Natural killer cell (primary cell): ENCODE results near the gene CDC37. TPM values are rescaled to one million over a fixed set of nuclear protein-coding genes. Genes with fewer than 3 reads are reported as not detected.

Experiments used
- ATAC-seq, 3 donors: fragments of 150-1000 bp in 2 of 3; fragments of 200-7000 bp in 1 of 3; cut with Tn5 transposase; 1 replicate in 1 of 3; 2 replicates in 2 of 3; pipeline ENCODE4 v1.10.0; 2021; ENCODE audit warnings: mild to moderate bottlenecking in 2 of 3, moderate library complexity in 2 of 3
- DNase-seq, 2 donors: peaks; one replicate each; pipeline versions ENCODE4 v3.0.0 to v3.0.0-alpha.2; 2013 to 2021; ENCODE audit warnings: mixed read lengths in 1 of 2
- H3K27ac ChIP-seq: one replicate; pipeline ENCODE4 v1.5.1; 2013; ENCODE audit warnings: mild to moderate bottlenecking, low read length
- H3K27me3 ChIP-seq: one replicate; pipeline ENCODE4 v1.6.1; 2013; ENCODE audit warnings: low read length; ENCODE audit not compliant: control insufficient read depth, insufficient read depth
- H3K36me3 ChIP-seq: one replicate; pipeline ENCODE4 v1.6.1; 2013; ENCODE audit warnings: low read length; ENCODE audit not compliant: control insufficient read depth, insufficient read depth
- H3K4me1 ChIP-seq: one replicate; pipeline ENCODE4 v1.6.1; 2013; ENCODE audit warnings: low read length; ENCODE audit not compliant: control insufficient read depth, insufficient read depth
- H3K4me3 ChIP-seq: one replicate; pipeline ENCODE4 v1.5.1; 2013; ENCODE audit warnings: low read length
- H3K9me3 ChIP-seq: one replicate; pipeline ENCODE4 v1.6.1; 2013; ENCODE audit warnings: low read length; ENCODE audit not compliant: control insufficient read depth, insufficient read depth
- H3K27ac Mint-ChIP-seq, 2 donors: one replicate each; pipeline ENCODE4 v1.8.0; 2022; ENCODE audit warnings: mild to moderate bottlenecking in 2 of 2, mixed read lengths in 2 of 2, moderate library complexity in 1 of 2
- H3K27me3 Mint-ChIP-seq, 2 donors: one replicate each; pipeline ENCODE4 v1.8.0; 2022; ENCODE audit warnings: low read depth in 2 of 2, mixed read lengths in 2 of 2
- H3K36me3 Mint-ChIP-seq: one replicate; pipeline ENCODE4 v1.8.0; 2022; ENCODE audit warnings: mixed read lengths
- H3K4me1 Mint-ChIP-seq, 2 donors: one replicate each; pipeline ENCODE4 v1.8.0; 2022; ENCODE audit warnings: mixed read lengths in 2 of 2
- H3K4me3 Mint-ChIP-seq: one replicate; pipeline ENCODE4 v1.8.0; 2022; ENCODE audit warnings: mild to moderate bottlenecking, moderate library complexity, mixed read lengths
- H3K9me3 Mint-ChIP-seq, 2 donors: one replicate each; pipeline ENCODE4 v1.8.0; 2022; ENCODE audit warnings: mixed read lengths in 2 of 2
- CTCF ChIP-seq: fragments of 200-600 bp; IDR thresholded peaks from one replicate; pipeline ENCODE4 v1.8.0; 2022; ENCODE audit warnings: antibody characterized with exemption
- WGBS: methylation state at CpG from one replicate; pipeline ENCODE4 v1.1.7; 2013; ENCODE audit warnings: missing lambda C conversion rate; ENCODE audit not compliant: insufficient coverage; 5-methylcytosine and 5-hydroxymethylcytosine counted together
- intact Hi-C: fragments of 100-400 bp; cut with micrococcal nuclease; formaldehyde crosslinking; loops from one replicate; pipeline ENCODE4 v1.14.2; 2022
- total RNA-seq, 4 donors: library from RNA; stranded (reverse); fragments of 120-200 nt in 1 of 4; gene quantifications; one replicate each; pipeline versions ENCODE4 v1.2.3 to v1.2.4, GENCODE V29; 2013 to 2022

CDC37 gene
- total RNA-seq, 3 donors from 2014 or later (not counting 1 experiment from before 2014, with no cell fraction given) = 211 to 242 (median 223) TPM

- H3K27me3 ChIP-seq = peaks cover 29% of the 10 kb centered on the region
- peaks cover 87% of the 10 kb centered on the region for H3K4me1 ChIP-seq
- peaks cover 49 to 73% of the 10 kb centered on the region in 2 donors for H3K4me1 Mint-ChIP-seq
- H3K27ac ChIP-seq = peak overlapping the region; percentile 69
- DNase-seq = peak; percentile 69 to 81
- peaks cover 7% of the 10 kb centered on the region for H3K36me3 Mint-ChIP-seq
- peaks cover 2 to 3% of the 10 kb centered on the region in 2 donors for H3K9me3 Mint-ChIP-seq
- no peaks in the 10 kb centered on the region for H3K36me3 ChIP-seq
- intact Hi-C loops = loop anchor here (2.0 to 5.0 kb wide), 2 partner anchors 15 to 228 kb away; partner anchors contain the start of gene ILF3
- H3K27ac Mint-ChIP-seq = peak overlapping the region; percentile 95 to 96
- peaks cover 27% of the 10 kb centered on the region in 2 donors for H3K27me3 Mint-ChIP-seq
- peak overlapping the region; percentile 24 for H3K4me3 ChIP-seq
- 1% methylated on average over 37 of the region's 38 CpGs for WGBS
- TF ChIP-seq CTCF = peak; percentile 91
- peak overlapping the region; percentile 88 for H3K4me3 Mint-ChIP-seq
- ATAC-seq = peak; percentile 14 to 28 (median 23)
- no peaks in the 10 kb centered on the region for H3K9me3 ChIP-seq
Observed at GRCh38 chr19:10424011-10424637, 20.8 kb upstream of the CDC37 start.

DNA sequence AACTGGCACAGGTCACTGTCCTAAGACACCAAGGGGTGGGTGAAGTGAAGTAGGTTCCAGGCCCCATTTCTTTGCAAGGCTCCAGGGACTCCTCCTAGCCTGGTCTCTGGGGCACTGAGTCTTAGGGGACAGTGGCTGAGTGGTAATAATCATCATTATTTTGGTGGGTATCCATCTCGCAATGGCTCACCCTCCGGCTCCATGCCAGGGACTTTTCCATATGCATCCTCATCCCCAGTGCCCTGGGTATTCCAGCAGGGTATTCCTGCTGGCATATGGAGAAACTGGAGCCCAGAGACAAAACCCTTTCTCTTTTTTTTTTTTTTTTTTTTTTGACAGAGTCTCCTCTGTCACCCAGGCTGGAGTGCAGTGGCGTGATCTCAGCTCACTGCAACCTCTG is 19.5 kb upstream of the CDC37 start:
- 73% methylated on average over 3 of the region's 3 CpGs for WGBS
- no peaks in the 10 kb centered on the region for H3K9me3 ChIP-seq
- DNase-seq (no peak), ATAC-seq (no peak)
- H3K27ac ChIP-seq = no peak overlapping the region
- intact Hi-C loops = loop anchor here (5.0 kb wide), 1 partner anchor 229 kb away; the partner anchor contains the start of gene ILF3
- no peak for TF ChIP-seq CTCF
- Mint-ChIP-seq H3K27me3 (peaks cover 21 to 31% of the 10 kb centered on the region in 2 donors), H3K4me3 (no peak overlapping the region), H3K36me3 (peaks cover under 1% of the 10 kb centered on the region), H3K9me3 (no peaks in the 10 kb centered on the region), H3K4me1 (peaks cover 47 to 70% of the 10 kb centered on the region in 2 donors), H3K27ac (peak overlapping the region in 1 of 2 donors; percentile 84)
- H3K4me1 ChIP-seq = peaks cover 88% of the 10 kb centered on the region
- H3K27me3 ChIP-seq = peaks cover 40% of the 10 kb centered on the region
- no peaks in the 10 kb centered on the region for H3K36me3 ChIP-seq
- no peak overlapping the region for H3K4me3 ChIP-seq

- Histone ChIP-seq H3K4me1 (peaks cover 88% of the 10 kb centered on the region), H3K9me3 (no peaks in the 10 kb centered on the region), H3K4me3 (no peak overlapping the region), H3K27me3 (peaks cover 47% of the 10 kb centered on the region), H3K36me3 (no peaks in the 10 kb centered on the region), H3K27ac (no peak overlapping the region)
- Mint-ChIP-seq H3K9me3 (no peaks in the 10 kb centered on the region), H3K36me3 (no peaks in the 10 kb centered on the region), H3K27me3 (peaks cover 21 to 31% of the 10 kb centered on the region in 2 donors), H3K4me1 (peaks cover 39 to 63% of the 10 kb centered on the region in 2 donors), H3K4me3 (peak overlapping the region; percentile 68), H3K27ac (peak overlapping the region; percentile 71 to 84)
- WGBS = 56% methylated on average over 4 of the region's 4 CpGs
- DNase-seq (peak in 1 of 2 donors; percentile 16), ATAC-seq (no peak)
- TF ChIP-seq CTCF = no peak
- intact Hi-C loops = loop anchor here (5.0 kb wide), 1 partner anchor 230 kb away; the partner anchor contains the start of gene ILF3
Observed at GRCh38 chr19:10422046-10422461, 18.7 kb upstream of the CDC37 start.
